Kidney (tissue), 14 donors: ENCODE data around the gene ZNF592. TPM values are rescaled to one million over a fixed set of nuclear protein-coding genes. Genes with fewer than 3 reads are reported as not detected.

ENCODE experiments used
- DNase-seq, 5 donors: peaks; one replicate each; pipeline ENCODE4 v3.0.0-alpha.2; 2013 to 2020
- FAIRE-seq: peaks from 2 replicates; lab custom pipeline; 2012; peaks lifted over from hg19 to GRCh38; lab: Jason Lieb, UNC
- H3K27ac ChIP-seq, 2 donors: one replicate each; pipeline ENCODE4 v1.7.0; 2013; ENCODE audit warnings: low read depth in 2 of 2, low read length in 2 of 2, inconsistent platforms in 1 of 2
- H3K27me3 ChIP-seq: one replicate; pipeline ENCODE4 v1.7.1; 2013; ENCODE audit warnings: low read length, inconsistent platforms; ENCODE audit not compliant: control insufficient read depth, insufficient read depth
- H3K36me3 ChIP-seq, 3 donors: one replicate each; pipeline versions ENCODE4 v1.7.0 to v1.7.1; 2013; ENCODE audit warnings: low read length in 3 of 3, control low read depth in 1 of 3, inconsistent platforms in 1 of 3; ENCODE audit not compliant: insufficient read depth in 3 of 3, control insufficient read depth in 2 of 3
- H3K4me1 ChIP-seq, 3 donors: one replicate each; pipeline versions ENCODE4 v1.7.0 to v1.7.1; 2013; ENCODE audit warnings: low read length in 3 of 3, inconsistent platforms in 1 of 3, low read depth in 1 of 3; ENCODE audit not compliant: control insufficient read depth in 2 of 3, insufficient read depth in 2 of 3
- H3K4me3 ChIP-seq, 3 donors: one replicate each; pipeline versions ENCODE4 v1.7.0 to v1.8.1; 2013; ENCODE audit warnings: low read length in 3 of 3, control low read depth in 1 of 3, inconsistent platforms in 1 of 3
- H3K9ac ChIP-seq, 3 donors: one replicate each; pipeline versions ENCODE4 v1.7.0 to v1.7.1; 2013; ENCODE audit warnings: low read length in 3 of 3, control low read depth in 1 of 3, inconsistent platforms in 1 of 3
- H3K9me3 ChIP-seq, 3 donors: one replicate each; pipeline versions ENCODE4 v1.7.0 to v1.7.1; 2013; ENCODE audit warnings: low read length in 3 of 3, control low read depth in 1 of 3, inconsistent platforms in 1 of 3; ENCODE audit not compliant: control insufficient read depth in 2 of 3, insufficient read depth in 1 of 3
- intact Hi-C: fragments of 100-400 bp; cut with DNase I; formaldehyde crosslinking; loops from one replicate; pipeline ENCODE4 v1.11.1; 2022
- polyA plus RNA-seq: library from polyadenylated mRNA; stranded (reverse); fragments of 350-450 nt; fragmentation: Illumina TruSeq; extraction: RNeasy Lipid Tissue Mini Kit (QIAGEN cat#74804); gene quantifications from one replicate; pipeline ENCODE4 v1.2.3, GENCODE V29; 2014; ENCODE audit warnings: low read depth, low replicate concordance; ENCODE audit not compliant: insufficient read depth
- total RNA-seq: library from RNA; stranded (reverse); fragmentation: NEBNext Ultra II Directional; extraction: Animal tissue kit (Norgen Biotek cat#: 25700); gene quantifications from one replicate; pipeline ENCODE4 v1.2.1, GENCODE V29; 2021
- TF ChIP-seq, protein P1 (sequence below): IDR thresholded peaks from 3 replicates; pipeline ENCODE4 v1.5.1; 2012; ENCODE audit warnings: mild to moderate bottlenecking, moderate library complexity, borderline replicate concordance; ENCODE audit not compliant: insufficient read depth; ENCODE audit errors: extremely low read depth
- donor health status: control.
- donor health status: control.
- donor health status: control.
- donor health status: control.
- donor health status: control.
- donor health status: DM: yes; HTN: yes; CAD: no.
- donor health status: Normal renal cell carcinoma (clear cell type).

The ZNF592 gene
- total and polyA plus RNA-seq, 2 donors from 2014 or later = 6.9 to 31.6 TPM

DNA sequence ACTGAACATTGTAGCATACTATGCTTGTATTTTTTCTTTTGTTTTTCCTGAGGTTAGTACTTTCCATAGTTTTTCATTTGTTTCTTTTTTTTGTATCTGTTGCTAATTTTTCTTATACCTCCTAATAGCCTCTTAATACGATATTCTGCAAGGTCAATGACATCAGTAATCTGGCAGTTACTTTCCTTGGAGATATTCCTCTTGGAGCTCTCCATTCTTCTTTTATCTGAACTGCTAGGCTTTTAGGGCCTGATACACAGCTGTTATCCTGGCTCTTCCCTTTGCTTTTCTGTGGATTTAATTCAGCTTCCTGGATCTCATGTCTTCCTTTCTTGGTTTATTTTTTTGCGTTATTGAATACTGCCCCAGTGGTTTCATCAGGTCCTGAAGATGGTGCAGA lies 81.6 kb downstream of the ZNF592 start:
- Histone ChIP-seq H3K27me3 (no peaks in the 10 kb centered on the region), H3K9me3 (no peaks in the 10 kb centered on the region), H3K27ac (no peak overlapping the region), H3K9ac (no peak overlapping the region), H3K4me1 (peaks cover 0 to 12% (median 5%) of the 10 kb centered on the region in 3 donors), H3K4me3 (no peak overlapping the region), H3K36me3 (peaks cover 0 to 6% (median 0%) of the 10 kb centered on the region in 3 donors)
- TF ChIP-seq, protein P1, sequence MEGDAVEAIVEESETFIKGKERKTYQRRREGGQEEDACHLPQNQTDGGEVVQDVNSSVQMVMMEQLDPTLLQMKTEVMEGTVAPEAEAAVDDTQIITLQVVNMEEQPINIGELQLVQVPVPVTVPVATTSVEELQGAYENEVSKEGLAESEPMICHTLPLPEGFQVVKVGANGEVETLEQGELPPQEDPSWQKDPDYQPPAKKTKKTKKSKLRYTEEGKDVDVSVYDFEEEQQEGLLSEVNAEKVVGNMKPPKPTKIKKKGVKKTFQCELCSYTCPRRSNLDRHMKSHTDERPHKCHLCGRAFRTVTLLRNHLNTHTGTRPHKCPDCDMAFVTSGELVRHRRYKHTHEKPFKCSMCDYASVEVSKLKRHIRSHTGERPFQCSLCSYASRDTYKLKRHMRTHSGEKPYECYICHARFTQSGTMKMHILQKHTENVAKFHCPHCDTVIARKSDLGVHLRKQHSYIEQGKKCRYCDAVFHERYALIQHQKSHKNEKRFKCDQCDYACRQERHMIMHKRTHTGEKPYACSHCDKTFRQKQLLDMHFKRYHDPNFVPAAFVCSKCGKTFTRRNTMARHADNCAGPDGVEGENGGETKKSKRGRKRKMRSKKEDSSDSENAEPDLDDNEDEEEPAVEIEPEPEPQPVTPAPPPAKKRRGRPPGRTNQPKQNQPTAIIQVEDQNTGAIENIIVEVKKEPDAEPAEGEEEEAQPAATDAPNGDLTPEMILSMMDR = no peak
- intact Hi-C loops = no loop called here
- FAIRE-seq = no peak
- no peak for DNase-seq

DNA sequence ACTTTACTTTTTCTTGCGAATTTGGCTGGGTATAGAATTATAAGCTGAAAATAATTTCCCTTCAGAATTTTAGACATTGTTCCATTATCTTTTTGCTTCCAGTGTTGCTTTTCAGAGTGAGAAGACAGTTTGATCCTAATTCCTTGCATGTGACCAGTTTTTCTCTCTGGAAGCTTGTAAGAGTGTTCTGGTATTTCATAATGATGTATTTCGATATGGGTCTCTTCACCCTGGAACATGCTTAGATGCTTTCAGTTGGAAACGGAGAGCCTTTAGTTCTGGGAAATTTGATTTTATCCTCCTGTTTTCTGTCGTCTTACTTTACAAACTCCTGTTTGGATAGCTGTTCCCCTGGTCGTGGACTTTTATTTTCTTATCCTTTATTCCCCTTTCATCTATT lies 82.6 kb downstream of the ZNF592 start:
- H3K27ac ChIP-seq = no peak overlapping the region
- H3K9me3 ChIP-seq = no peaks in the 10 kb centered on the region
- FAIRE-seq (no peak), DNase-seq (peak in 2 of 5 donors; percentile 25 to 43)
- H3K36me3 ChIP-seq = peaks cover 0 to 6% (median 0%) of the 10 kb centered on the region in 3 donors
- TF ChIP-seq, protein P1 = no peak
- intact Hi-C loops = no loop called here
- H3K27me3 ChIP-seq = no peaks in the 10 kb centered on the region
- peaks cover 0 to 12% (median 5%) of the 10 kb centered on the region in 3 donors for H3K4me1 ChIP-seq
- H3K4me3 ChIP-seq = no peak overlapping the region
- no peak overlapping the region for H3K9ac ChIP-seq

DNA sequence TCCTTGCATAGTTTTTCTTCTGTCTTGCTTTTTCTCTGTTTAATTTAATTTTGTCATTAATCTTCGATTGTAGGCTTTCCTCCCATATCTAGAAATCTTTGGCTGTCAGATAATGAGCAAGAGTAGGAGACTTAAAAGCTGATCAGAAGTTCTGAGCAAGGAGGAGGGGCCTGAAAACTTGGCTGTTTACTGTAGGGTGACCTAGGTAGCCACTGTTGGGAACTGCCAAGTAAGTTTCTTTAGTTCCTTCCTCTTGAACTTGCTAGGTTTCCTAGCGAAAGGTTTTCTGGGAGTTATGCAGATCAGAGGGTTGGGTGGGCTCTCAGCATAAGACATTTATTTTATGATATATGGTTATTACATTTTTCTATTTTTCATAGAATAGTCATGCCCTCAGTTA lies 83.2 kb downstream of the ZNF592 start:
- H3K4me3 ChIP-seq = no peak overlapping the region
- DNase-seq (peak in 2 of 5 donors; percentile 23 to 44), FAIRE-seq (no peak)
- H3K27ac ChIP-seq = no peak overlapping the region
- intact Hi-C loops = no loop called here
- no peaks in the 10 kb centered on the region for H3K27me3 ChIP-seq
- H3K9ac ChIP-seq = no peak overlapping the region
- H3K9me3 ChIP-seq = no peaks in the 10 kb centered on the region
- H3K4me1 ChIP-seq = peaks cover 0 to 8% (median 5%) of the 10 kb centered on the region in 3 donors
- peaks cover 0 to 6% (median 0%) of the 10 kb centered on the region in 3 donors for H3K36me3 ChIP-seq
- TF ChIP-seq, protein P1 = no peak
